Activated CD8-positive, alpha-beta T cell treated with anti-CD3 and anti-CD28 coated beads for 36 hours (primary cell): ENCODE results near the gene F2RL3. TPM values are rescaled to one million over a fixed set of nuclear protein-coding genes. Genes with fewer than 3 reads are reported as not detected.

ENCODE experiments used
- ATAC-seq: fragments of 200-7000 bp; cut with Tn5 transposase; one replicate; pipeline ENCODE4 v1.10.0; 2021; ENCODE audit warnings: mild to moderate bottlenecking, moderate library complexity
- CTCF ChIA-PET: fragments of 350-600 bp; sonication (Branson Sonifier 250); formaldehyde crosslinking; loops from one replicate; lab custom pipeline; 2021; ENCODE audit warnings: antibody characterized with exemption; lab: Charles Lee
- POLR2A ChIA-PET: fragments of 350-600 bp; sonication (Branson Sonifier 250); formaldehyde crosslinking; loops from one replicate; lab custom pipeline; 2021; ENCODE audit warnings: antibody characterized with exemption; lab: Charles Lee
- DNase-seq: peaks from one replicate; pipeline ENCODE4 v3.0.0-alpha.2; 2020
- H3K27ac Mint-ChIP-seq: one replicate; pipeline ENCODE4 v1.8.0; 2021; ENCODE audit warnings: mild to moderate bottlenecking, mixed read lengths
- H3K27me3 Mint-ChIP-seq: one replicate; pipeline ENCODE4 v1.8.0; 2021; ENCODE audit warnings: mixed read lengths
- H3K36me3 Mint-ChIP-seq: one replicate; pipeline ENCODE4 v1.8.0; 2021; ENCODE audit warnings: low read depth, mixed read lengths
- H3K4me1 Mint-ChIP-seq: one replicate; pipeline ENCODE4 v1.8.0; 2021; ENCODE audit warnings: low read depth, mixed read lengths
- H3K4me3 Mint-ChIP-seq: one replicate; pipeline ENCODE4 v1.8.0; 2021; ENCODE audit warnings: mild to moderate bottlenecking, moderate library complexity, mixed read lengths
- H3K9me3 Mint-ChIP-seq: one replicate; pipeline ENCODE4 v1.8.0; 2021; ENCODE audit warnings: mixed read lengths
- CTCF ChIP-seq: fragments of 200-600 bp; IDR thresholded peaks from one replicate; pipeline ENCODE4 v1.8.0; 2022; ENCODE audit warnings: antibody characterized with exemption, mild to moderate bottlenecking
- intact Hi-C: fragments of 100-400 bp; cut with micrococcal nuclease; formaldehyde crosslinking; loops from one replicate; pipeline ENCODE4 v1.10.0; 2022
- total RNA-seq, 2 experiments: library from RNA; stranded (reverse); gene quantifications; one replicate each; pipeline ENCODE4 v1.2.3, GENCODE V29; 2021

The F2RL3 gene
- total RNA-seq, 2 experiments from 2014 or later = not detected

- H3K4me3 Mint-ChIP-seq = no peak overlapping the region
- ATAC-seq (no peak), DNase-seq (no peak)
- no peak overlapping the region for H3K27ac Mint-ChIP-seq
- TF ChIP-seq CTCF = no peak
- ChIA-PET POLR2A (no interaction called here), CTCF (no interaction called here)
- intact Hi-C loops = no loop called here
- no peaks in the 10 kb centered on the region for H3K36me3 Mint-ChIP-seq
- peaks cover 5% of the 10 kb centered on the region for H3K4me1 Mint-ChIP-seq
- peaks cover 14% of the 10 kb centered on the region for H3K27me3 Mint-ChIP-seq
- H3K9me3 Mint-ChIP-seq = peaks cover 13% of the 10 kb centered on the region
Measured at GRCh38 chr19:16886305-16886880, 2.4 kb upstream of the F2RL3 start.

GRCh38 chr19:16887353-16888265 lies 1.2 kb upstream of the F2RL3 start:
- DNase-seq (no peak), ATAC-seq (no peak)
- no peak overlapping the region for H3K27ac Mint-ChIP-seq
- intact Hi-C loops = no loop called here
- peaks cover 5% of the 10 kb centered on the region for H3K4me1 Mint-ChIP-seq
- H3K4me3 Mint-ChIP-seq = no peak overlapping the region
- no peak for TF ChIP-seq CTCF
- H3K9me3 Mint-ChIP-seq = peaks cover 4% of the 10 kb centered on the region
- H3K36me3 Mint-ChIP-seq = no peaks in the 10 kb centered on the region
- peaks cover 22% of the 10 kb centered on the region for H3K27me3 Mint-ChIP-seq
- CTCF ChIA-PET = no interaction called here
- POLR2A ChIA-PET = no interaction called here

- DNase-seq (no peak), ATAC-seq (no peak)
- H3K27me3 Mint-ChIP-seq = peaks cover 37% of the 10 kb centered on the region
- ChIA-PET POLR2A (no interaction called here), CTCF (no interaction called here)
- H3K4me3 Mint-ChIP-seq = no peak overlapping the region
- no peaks in the 10 kb centered on the region for H3K36me3 Mint-ChIP-seq
- H3K27ac Mint-ChIP-seq = no peak overlapping the region
- peaks cover 5% of the 10 kb centered on the region for H3K4me1 Mint-ChIP-seq
- TF ChIP-seq CTCF = no peak
- intact Hi-C loops = no loop called here
- H3K9me3 Mint-ChIP-seq = no peaks in the 10 kb centered on the region
Measured at GRCh38 chr19:16889366-16889882, 625 bp downstream of the F2RL3 start.

GRCh38 chr19:16889883-16890460 lies 1.2 kb downstream of the F2RL3 start:
- Mint-ChIP-seq H3K27ac (no peak overlapping the region), H3K9me3 (no peaks in the 10 kb centered on the region), H3K4me3 (no peak overlapping the region), H3K27me3 (peaks cover 43% of the 10 kb centered on the region), H3K4me1 (peaks cover 5% of the 10 kb centered on the region), H3K36me3 (no peaks in the 10 kb centered on the region)
- TF ChIP-seq CTCF = no peak
- ATAC-seq (no peak), DNase-seq (no peak)
- POLR2A ChIA-PET = no interaction called here
- intact Hi-C loops = loop anchor here (10.0 kb wide), 1 partner anchor 115 kb away; no protein-coding TSS in a partner anchor
- CTCF ChIA-PET = no interaction called here
